Measurements from ENCODE around the gene PBX3.

Gene PBX3

DNA sequence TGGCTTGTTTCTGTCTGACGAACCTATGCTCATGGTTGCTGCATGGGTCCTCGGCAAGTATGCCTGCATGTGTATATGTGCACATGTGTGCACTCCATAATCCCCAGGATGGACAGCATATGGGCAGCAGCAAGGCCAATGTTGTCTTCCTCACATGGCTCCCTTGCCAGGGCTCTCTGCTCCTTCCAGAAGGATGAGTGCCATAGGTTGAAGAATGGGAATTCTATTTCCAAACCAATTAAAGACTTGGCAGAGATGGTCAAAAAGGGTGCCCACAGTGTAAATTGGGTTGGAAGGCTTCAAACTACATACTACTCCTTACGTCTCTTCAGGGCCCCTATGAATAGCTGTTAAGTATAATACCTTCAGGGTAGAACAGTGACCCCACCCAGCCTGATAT is 212.1 kb downstream of the PBX3 start:
- DNase-seq, result no peak

DNA sequence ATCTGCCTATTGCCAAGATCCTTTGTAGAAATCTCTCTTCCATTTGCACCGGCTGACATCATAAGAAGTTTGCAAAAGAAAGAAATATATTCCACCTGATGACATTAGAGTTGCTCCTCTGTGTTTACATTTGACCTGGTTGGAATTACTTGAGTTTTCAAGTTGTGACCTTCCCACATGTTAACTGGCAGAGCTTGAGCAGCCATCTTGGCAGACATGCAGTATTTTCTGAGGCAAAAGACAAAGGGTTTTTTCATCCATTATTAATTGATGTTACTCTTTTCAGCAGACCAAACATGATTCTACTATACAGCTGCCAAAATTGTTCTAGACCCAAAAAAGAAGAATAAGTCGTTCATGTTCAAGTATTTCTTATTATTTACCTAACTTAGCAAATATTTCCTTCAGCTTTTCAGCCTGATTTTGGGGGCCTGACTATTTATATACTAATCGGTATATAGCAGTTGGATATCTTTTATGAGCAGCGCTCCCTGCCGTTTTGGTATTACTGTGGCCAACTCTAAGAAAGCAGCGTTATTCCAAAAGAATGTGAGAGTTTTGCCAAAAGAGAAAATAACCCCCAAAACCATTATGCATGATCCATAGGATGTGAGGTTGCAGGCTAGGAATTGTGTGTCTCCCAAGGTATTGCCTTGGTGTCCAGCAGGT is 212.9 kb downstream of the PBX3 start:
- DNase-seq, result no peak

DNA sequence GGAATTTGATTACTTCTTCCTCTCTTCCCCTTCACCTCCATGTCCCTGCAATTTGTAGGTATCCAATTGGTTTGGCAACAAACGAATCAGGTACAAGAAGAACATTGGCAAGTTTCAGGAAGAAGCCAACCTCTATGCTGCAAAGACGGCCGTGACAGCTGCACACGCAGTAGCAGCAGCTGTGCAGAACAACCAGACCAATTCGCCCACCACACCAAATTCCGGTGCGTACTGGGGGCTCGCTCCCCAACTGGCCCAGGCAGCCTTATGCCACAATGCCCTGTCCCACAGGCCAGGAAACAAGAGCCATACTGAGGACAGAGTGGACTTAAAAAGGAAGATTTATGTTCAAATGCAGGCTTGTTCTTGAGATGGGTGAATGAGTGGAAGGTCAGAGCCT is 213.5 kb downstream of the PBX3 start:
- no peak for DNase-seq

DNA sequence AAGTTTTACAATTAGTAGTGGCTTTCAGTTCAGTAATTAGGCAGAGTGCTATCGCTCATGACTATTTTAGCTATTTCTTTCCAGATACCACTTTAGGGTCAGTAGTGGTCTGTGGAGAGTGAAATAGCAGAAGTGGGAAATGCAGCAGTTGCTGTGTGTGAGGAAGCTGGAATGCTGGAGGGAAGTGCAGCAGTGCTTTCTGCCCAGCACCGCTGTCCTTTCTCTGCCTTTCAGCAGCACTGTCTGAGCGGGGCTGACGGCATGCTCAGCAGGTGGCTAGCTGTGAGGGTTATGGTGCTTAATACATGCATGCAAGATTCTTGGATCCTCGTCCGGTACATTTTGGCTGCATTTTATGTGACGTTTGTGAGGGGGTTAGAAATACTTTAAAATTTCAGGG is 213.9 kb downstream of the PBX3 start:
- no peak for DNase-seq

DNA sequence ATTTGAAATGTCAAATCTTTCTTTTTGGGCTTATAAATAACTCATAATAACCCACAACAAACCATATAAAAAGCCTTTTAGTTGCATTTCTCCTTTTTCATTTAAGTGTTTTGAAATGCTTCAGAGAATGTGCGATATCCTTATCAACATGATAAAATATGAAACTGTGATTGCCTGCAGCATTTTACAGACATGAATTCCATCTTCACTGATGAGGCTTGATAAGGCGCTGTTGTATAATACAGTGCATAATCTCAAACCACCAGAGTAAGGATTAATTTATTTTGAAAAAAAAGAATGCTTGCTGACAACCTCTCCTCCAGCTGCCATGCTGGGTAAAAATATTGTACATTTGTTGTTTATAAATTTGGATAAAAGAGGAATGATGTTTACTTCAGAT is 216.8 kb downstream of the PBX3 start:
- peak; percentile 2 for DNase-seq

DNA sequence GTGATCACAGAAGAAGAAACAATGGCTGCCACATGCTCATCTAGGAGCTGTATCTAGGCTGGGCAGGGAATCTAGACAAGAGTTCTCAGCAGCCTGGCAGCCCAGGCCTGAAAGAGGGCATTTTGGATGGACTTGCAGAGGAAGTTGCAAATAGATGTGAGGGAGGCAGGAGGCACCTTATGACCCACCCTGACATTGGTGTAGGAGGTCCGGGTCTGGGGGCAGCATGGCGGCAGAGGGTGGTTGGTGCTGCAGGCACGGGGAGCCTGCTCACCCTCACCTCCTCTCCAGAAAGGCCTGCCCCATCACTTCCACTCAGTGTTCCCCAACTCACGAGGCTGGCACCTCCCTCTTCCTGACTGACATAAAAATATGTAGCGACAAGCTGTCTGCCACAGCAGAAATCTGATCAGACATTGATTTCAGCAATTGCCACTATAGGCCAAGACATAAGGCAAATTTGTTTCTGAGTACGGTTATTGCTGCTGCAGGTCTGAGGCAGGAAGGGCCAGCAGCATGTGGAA is 217.6 kb downstream of the PBX3 start:
- no peak for DNase-seq

DNA sequence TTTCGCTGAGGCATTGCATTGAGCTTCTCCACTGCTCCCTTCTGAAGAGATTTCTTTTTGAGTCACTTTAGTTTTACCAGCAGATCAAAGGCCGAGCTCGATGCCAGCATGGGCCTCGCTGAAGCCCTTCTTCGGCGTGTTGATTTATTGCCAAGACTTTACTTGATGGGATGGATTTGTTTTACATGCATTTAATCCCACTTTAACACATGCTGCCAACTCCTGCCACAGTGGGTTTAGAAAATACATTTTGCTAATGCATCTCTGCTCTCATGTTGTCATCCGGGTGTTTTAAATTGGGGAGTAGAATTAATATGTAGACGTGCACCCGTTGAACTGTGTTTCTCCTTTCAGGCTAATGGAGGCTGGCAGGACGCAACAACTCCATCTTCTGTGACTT is 218.3 kb downstream of the PBX3 start:
- no peak for DNase-seq

DNA sequence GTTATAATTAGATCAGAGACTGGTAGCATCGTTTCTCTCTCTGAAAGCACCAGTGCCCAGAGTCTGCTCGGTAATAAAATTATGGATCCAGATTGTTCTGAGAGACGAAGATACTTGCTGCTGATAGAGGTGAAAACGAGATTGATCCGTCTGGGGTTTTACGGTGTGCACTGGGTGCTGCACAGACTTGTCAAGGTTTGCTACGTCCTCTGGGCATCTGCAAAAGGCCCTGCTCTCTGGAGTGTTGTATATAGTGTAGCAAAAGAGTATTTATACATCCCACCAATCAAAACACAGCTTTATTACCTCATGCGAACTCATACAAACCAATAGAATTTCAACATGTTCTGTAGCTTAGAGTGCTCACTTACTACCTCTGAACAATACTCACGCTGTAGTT is 219.3 kb downstream of the PBX3 start:
- DNase-seq, result peak; percentile 12

DNA sequence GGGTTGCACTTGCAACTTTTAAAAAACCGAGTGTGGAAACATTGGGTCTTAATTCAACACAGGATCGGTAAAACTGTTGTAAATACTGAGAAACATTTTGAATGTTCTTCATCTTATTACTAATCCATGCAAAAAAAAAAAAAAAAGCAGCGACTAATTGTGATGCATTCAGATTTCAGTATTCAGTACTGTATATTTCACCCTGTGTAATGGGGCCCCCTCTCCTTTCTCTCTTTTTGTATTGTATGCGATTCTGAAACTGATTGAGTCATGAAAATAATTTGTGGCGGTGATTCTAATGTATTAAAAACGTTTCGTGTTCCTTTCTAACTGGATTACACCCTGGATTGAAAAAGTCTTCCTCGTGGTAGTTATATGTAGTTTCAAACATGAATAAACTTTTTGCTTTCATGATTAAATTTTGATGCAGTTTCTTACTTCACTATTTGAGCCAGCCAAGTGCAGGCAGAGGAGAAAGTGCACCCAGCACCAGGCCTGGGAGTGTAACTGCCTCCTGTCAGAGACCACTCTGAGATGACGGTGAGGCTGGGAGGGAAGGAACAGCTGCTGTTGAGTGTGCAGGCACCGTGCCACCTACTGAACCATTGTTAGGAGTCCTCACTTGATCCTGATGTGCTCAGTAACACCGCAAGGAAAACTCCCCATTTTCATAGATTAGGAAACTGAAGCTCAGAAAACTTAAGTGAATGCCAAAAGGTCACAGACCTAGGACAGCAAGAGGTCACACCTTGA is 220.0 kb downstream of the PBX3 start:
- DNase-seq, result peak; percentile 29

DNA sequence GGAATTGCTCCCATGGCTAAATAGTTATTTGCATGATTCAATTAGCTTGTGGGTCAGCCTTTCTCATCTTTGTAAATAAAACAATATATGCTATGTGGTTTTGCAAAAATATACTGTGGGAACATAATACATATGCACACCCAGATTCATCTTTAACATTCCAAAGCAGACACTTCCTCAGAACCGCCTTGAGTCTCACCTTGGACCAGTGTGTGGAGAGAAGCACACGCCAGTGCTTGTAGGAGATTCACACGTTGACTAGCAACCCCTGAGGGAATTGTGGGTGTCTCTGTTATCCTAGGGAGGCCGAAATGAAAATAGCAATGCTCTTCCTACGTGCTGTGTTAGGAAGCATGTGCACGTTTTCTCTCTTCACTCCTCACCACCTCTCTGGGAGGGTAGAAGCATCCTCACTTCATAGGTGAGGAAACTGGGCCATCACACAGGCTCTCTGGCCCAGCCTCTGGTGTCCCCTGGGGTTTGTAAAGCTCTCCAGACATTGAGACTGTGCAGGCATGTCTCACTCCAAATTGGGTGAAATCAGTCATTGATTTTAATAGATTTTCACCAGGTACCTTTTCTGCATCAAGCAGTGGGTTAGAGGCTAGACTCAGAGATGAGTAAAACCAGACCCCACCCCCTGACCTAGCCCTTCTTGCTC is 221.7 kb downstream of the PBX3 start:
- DNase-seq, result no peak

DNA sequence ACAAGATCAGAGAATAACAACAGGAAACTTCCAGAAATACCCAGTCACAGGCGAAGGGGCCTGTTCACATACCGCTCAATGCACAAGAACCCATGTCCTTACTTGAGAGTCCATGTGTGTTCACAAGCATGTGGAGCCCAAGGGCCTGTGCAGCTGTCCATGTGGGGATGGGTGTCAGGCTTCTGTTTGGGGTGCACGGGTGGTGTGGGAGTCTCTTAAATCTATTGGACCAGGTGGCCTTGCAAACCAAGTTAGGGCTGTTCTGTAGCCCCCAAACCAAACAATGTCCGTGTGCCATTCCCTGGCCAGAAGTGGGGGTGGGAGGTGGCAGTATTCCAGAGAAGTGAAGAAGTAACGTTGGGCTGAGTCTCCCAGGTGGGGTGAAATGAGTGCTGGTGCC is 222.3 kb downstream of the PBX3 start:
- DNase-seq, result no peak

DNA sequence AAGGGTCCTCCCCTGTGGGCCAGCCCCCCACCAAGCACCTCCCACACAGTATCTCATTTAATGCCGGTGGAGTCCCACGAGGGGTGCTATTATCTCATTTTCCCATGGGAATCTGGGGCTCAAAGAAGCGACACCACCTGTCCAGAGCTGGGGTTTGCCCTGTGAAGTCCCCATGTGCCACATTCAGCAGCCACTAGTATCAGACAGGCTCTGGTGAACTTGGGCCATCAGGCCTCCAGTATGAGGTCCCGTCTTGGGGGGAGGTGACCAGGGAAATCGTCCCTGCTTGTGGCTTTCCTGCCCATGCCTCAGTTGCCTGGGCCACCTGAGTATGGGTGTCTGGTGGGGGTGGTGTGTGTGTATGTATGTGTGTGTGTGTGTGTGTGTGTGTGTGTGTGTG is 222.7 kb downstream of the PBX3 start:
- DNase-seq, result no peak

DNA sequence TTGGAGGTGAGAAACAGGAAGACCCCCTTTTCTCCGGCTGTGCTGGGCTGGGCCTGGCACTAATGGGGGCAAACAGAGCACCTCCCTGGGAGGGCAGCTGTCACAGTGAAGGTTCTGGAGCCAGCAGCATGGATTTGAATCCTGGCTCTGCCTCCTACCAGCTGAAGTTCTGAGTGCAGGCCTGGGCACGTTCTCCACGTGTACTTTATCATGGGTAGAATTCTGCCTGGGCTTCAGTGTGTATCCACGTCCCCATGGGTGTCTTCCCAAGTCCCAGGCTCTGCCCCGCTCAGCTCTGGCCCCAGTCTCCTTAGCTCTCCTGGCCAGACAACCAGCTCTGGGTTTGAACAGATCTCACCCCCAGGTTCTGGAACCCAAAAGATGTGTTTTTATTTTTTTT is 223.2 kb downstream of the PBX3 start:
- no peak for DNase-seq

DNA sequence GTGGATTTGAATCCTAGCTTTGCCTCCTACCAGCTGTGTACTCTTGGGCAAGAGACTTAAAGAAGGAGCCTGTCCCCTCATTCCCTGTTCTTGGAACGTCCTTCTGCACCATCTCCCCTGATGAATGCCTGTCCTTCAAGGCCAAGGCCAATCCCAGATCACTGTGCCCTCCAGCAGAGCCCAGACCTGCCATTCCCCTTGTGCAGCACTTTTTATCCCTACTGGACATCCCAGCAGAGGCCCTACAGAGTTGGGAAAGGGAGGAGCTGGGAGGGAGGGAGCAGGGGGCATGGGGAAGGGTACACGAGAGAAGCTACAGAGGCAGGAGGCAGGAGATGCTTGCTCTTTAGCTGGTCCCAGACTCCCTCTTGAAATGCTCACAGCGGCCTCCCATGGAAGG is 223.9 kb downstream of the PBX3 start:
- DNase-seq, result no peak

DNA sequence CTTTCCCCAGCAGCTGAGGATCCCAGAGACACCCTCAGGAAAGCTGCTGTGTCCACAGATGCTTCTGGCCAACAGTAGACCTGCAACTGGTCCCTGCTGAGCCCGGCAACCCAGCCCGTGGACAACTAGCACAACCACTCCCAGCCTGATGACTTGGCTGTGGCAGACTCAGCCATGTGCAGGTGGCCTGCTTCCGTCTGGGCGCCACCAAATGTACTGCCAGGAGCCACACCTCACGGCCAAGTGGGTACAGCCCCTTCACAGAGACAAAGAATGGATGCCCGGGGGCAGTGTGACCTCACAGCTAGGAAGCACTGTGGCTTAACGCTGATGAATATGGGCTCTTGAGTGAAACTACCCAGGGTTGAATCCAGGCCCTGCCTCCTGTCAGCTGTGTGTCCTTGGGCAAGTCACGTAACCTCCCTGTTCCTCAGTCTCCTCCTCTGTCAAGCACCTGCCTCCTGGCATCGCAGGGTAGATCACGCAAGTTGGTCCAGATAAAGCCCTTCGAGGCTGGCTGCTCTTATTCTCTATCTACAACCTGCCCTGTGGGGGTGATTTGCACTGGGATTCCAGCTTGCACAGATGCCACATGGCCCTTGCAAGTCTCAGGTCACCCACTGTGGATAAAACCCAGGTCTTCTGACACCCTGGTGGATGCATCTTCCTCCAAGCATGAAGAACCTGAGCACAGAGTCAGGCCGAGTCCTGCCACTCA is 225.0 kb downstream of the PBX3 start:
- no peak for DNase-seq

DNA sequence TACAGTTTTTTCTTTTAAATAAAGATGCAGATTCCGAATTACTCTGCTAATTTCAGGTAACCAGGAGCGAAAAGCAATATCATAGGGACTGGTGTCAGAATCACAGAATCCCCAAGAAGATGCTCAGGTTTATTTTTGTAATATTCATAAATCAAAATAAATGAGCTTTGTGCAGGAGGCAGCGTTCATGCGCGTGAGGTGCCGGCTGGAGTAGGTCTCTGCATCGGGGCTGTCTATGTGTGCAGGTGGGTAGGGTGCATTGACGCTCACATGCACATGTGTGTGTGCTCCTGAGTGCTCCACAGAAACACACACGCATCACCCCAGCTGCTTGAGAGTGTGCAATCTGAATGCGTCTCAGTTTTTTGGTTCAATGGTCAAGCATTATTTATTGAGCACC is 226.4 kb downstream of the PBX3 start:
- no peak for DNase-seq

DNA sequence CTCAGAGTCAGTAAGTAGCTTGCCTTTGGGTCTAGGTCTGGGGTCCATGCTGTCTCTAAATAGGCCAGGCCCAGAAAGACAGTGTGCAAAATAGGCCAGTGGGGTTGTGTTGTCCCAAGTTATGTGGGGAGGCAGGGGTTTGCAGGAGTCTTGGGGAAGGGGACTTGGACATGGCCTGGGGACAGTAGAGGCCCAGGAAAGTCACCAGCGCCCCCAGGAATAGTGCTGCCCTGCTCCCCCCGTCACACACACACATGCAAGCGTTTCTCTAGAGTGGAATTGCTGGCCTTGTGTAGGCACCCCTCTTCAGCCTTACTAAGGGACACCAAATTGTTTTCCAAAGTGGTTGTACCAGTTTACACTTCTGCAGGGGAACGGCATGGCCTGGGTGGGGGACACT is 227.5 kb downstream of the PBX3 start:
- no peak for DNase-seq

DNA sequence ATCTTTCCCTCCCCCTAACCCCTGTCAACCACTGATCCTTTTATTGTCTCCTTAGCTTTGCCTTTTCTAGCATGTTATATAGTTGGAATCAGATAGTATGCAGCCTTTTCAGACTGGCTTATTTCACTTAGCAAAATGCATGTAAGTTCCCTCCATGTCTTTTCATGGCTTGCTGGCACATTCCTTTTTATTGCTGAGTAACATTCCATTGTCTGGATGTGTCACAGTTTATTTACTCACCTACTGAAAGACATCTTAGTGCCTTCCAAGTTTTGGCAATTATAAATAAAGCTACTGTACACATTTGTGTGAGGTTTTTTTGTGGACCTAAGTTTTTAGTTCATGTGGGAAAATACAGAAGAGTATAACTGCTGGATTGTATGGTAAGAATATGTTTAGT is 230.1 kb downstream of the PBX3 start:
- no peak for DNase-seq

DNA sequence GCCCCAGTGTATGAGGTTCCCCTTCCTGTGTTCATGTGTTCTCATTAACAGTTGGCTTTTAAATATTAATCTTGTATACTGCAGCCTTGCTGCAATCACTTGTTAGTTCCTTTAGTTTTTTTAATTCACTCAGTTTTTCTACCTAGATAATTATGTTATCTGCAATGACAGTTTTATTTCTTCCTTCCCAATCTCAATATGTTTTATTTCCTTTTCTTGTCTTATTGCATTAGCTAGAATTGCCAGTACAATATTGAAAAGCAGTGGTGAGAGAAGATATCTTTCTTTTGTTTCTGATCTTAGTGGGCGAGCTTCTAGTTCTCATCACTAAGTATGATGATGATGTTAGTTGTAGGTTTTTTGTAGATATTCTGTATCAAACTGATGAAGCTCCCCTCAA is 232.2 kb downstream of the PBX3 start:
- DNase-seq, result no peak

DNA sequence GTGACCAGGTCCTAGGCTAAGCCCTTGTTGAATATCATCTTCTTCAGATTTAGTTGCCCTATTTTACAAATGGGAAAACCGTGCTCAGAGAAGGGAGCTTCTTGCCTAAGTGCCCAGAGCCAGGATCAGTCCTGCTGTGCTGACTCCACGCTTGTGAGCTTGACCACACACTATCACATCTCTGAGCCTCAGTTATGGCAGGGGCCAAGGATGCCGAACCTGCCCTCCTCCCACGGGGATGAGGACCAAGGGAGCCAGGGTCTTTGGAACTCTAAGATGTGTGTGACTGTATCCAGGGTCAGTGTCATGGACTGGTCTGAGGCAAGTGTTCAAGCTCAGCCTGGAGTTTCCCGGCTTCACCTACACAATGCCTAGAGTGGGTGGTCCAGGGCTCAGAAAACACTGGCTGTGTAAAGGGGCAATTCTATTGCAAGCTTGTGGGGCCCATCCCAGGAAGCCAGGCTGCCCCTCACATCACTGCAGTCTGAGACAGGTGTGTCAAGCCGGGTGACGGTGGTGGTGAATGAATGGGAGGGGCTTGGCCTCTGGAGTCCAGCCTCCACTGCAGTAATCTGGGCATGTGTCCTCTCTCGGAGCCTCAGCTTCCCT is 235.7 kb downstream of the PBX3 start:
- no peak for DNase-seq

DNA sequence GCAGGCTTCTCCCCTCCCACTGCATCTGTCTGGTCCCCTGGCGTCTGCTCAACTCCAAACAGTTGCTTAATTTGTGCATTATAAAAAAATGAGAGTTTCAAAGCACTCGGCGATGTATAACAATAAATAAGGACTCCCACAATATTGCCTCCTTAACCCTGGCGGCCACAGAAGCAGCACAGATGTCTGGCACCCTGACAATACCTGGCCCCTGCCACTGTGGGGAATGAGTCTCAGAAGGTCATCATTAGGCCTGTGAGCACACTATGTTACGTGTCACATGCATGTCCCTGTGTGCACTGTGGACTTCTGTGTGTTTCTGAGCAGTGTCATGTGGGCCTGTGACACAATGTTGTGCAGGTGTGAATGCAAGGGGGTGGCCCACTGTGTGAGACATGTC is 236.5 kb downstream of the PBX3 start:
- DNase-seq, result no peak

DNA sequence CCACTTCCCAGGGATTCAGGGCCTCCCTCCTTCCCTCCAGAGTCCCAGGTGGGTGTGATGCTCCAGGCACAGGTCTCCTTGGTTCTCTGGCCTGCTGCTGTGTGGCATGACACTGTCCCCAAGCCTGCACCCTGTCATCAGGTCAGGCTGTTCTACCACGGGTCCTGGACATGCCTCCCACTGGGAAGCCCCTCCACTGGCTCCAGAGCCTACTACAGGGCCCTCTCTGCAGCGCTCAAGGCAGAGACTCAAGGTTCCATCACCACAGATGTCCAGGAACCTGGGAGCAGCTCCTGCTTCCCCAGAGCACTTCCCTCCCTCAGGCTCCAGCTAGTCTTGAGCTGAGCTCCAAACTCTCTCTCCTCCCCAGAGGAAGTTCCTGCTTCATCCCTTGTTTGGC is 237.3 kb downstream of the PBX3 start:
- DNase-seq, result no peak

Measured in activated CD4-positive, alpha-beta T cell treated with anti-CD3 and anti-CD28 coated beads, Interleukin-2, amount 50 U/mL, for 16 hours (primary cell).